ENCODE results near the gene ADRB2.

Gene ADRB2

GRCh38 chr5:148831590-148832565 is 5.5 kb downstream of the ADRB2 start:
- DNase-seq (ENCODE audit: low spot score): no peak

GRCh38 chr5:148833122-148833521 is 6.7 kb downstream of the ADRB2 start:
- DNase-seq (ENCODE audit: low spot score): no peak

- DNase-seq (ENCODE audit: low spot score): no peak
Observed at GRCh38 chr5:148833925-148834324, 7.5 kb downstream of the ADRB2 start.

- no peak for DNase-seq (ENCODE audit: low spot score)
Observed at GRCh38 chr5:148834689-148835088, 8.3 kb downstream of the ADRB2 start.

GRCh38 chr5:148836272-148837250 is 10.2 kb downstream of the ADRB2 start:
- DNase-seq (ENCODE audit: low spot score): no peak

- DNase-seq (ENCODE audit: low spot score): no peak
Observed at GRCh38 chr5:148837383-148837782, 11.0 kb downstream of the ADRB2 start.

GRCh38 chr5:148838357-148838756 is 11.9 kb downstream of the ADRB2 start:
- DNase-seq (ENCODE audit: low spot score): no peak

GRCh38 chr5:148839960-148840359 is 13.5 kb downstream of the ADRB2 start:
- no peak for DNase-seq (ENCODE audit: low spot score)

- no peak for DNase-seq (ENCODE audit: low spot score)
Observed at GRCh38 chr5:148840531-148840930, 14.1 kb downstream of the ADRB2 start.

GRCh38 chr5:148841519-148841918 is 15.1 kb downstream of the ADRB2 start:
- no peak for DNase-seq (ENCODE audit: low spot score)

GRCh38 chr5:148842161-148842560 is 15.8 kb downstream of the ADRB2 start:
- DNase-seq (ENCODE audit: low spot score): no peak

GRCh38 chr5:148843510-148844318 is 17.3 kb downstream of the ADRB2 start:
- DNase-seq (ENCODE audit: low spot score): no peak

GRCh38 chr5:148844433-148845280 is 18.2 kb downstream of the ADRB2 start:
- DNase-seq (ENCODE audit: low spot score): no peak

- DNase-seq (ENCODE audit: low spot score): no peak
Observed at GRCh38 chr5:148846930-148847329, 20.5 kb downstream of the ADRB2 start.

- DNase-seq (ENCODE audit: low spot score): no peak
Observed at GRCh38 chr5:148847456-148847855, 21.0 kb downstream of the ADRB2 start.

GRCh38 chr5:148848393-148849031 is 22.1 kb downstream of the ADRB2 start:
- no peak for DNase-seq (ENCODE audit: low spot score)

GRCh38 chr5:148849461-148849860 is 23.1 kb downstream of the ADRB2 start:
- DNase-seq (ENCODE audit: low spot score): no peak

GRCh38 chr5:148850836-148851235 is 24.4 kb downstream of the ADRB2 start:
- DNase-seq (ENCODE audit: low spot score): no peak

- no peak for DNase-seq (ENCODE audit: low spot score)
Observed at GRCh38 chr5:148853868-148854267, 27.5 kb downstream of the ADRB2 start.
